Stimulated activated CD4-positive, alpha-beta T cell treated with anti-CD3 and anti-CD28 coated beads, Interleukin-4, amount 100 ng/mL, for 24 hours (primary cell): ENCODE results near the gene ECEL1.
A peak's percentile ranks its signal among the peaks of the same experiment; 100 is the strongest.
"Not testable (repeated sequence)": the region's sequence is repeated elsewhere in the genome, so short reads cannot be mapped to it uniquely, and the experiment has no call there.

Source experiments
- DNase-seq: peaks from one replicate; pipeline ENCODE4 v3.0.0-alpha.2; 2020

The ECEL1 gene, protein sequence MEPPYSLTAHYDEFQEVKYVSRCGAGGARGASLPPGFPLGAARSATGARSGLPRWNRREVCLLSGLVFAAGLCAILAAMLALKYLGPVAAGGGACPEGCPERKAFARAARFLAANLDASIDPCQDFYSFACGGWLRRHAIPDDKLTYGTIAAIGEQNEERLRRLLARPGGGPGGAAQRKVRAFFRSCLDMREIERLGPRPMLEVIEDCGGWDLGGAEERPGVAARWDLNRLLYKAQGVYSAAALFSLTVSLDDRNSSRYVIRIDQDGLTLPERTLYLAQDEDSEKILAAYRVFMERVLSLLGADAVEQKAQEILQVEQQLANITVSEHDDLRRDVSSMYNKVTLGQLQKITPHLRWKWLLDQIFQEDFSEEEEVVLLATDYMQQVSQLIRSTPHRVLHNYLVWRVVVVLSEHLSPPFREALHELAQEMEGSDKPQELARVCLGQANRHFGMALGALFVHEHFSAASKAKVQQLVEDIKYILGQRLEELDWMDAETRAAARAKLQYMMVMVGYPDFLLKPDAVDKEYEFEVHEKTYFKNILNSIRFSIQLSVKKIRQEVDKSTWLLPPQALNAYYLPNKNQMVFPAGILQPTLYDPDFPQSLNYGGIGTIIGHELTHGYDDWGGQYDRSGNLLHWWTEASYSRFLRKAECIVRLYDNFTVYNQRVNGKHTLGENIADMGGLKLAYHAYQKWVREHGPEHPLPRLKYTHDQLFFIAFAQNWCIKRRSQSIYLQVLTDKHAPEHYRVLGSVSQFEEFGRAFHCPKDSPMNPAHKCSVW

GRCh38 chr2:232487385-232488096 is at the start of gene ECEL1:
ECEL1 (minus strand) TSS chr2:232487834; CDS start chr2:232486653, 1,181 bp downstream.
- no peak for DNase-seq

GRCh38 chr2:232537079-232537478 is 49.4 kb upstream of the ECEL1 start:
- no peak for DNase-seq

DNA sequence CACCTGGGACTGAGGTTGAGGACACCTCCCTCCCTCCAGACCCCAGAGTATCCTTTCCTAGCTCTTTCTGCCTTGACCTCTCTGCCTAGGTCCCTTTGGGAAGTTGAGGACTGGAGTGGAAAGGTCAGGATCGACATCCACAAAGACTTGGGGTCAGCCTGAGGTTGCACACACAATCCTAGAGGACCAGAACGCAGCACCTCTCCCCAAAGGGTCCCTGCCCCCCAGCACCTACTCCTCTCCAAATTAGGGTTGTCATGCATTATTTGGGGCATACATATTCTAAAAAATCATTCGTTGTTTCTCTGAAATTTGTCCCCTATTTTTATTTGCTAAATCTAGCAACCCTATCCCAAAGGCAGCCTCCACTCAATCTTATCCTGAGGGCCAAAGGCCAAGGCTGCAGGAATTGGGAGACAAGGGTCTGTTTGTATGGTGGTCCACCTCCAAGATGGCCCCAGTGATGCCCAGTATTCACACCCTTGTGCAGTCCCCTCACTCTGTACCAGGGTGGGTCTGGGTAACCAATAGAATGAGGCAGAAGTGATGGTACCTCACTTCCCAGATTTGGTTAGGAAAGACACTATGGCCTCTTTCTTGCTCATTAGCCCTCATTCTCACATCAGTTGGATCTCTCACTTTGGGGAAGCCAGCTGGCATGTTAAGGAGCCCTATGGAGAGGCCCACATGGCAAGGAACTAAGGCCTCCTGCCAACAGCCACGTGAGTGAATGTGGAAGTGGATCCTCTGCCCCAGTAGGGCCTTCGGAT is 48.3 kb upstream of the ECEL1 start:
- DNase-seq: no peak

DNA sequence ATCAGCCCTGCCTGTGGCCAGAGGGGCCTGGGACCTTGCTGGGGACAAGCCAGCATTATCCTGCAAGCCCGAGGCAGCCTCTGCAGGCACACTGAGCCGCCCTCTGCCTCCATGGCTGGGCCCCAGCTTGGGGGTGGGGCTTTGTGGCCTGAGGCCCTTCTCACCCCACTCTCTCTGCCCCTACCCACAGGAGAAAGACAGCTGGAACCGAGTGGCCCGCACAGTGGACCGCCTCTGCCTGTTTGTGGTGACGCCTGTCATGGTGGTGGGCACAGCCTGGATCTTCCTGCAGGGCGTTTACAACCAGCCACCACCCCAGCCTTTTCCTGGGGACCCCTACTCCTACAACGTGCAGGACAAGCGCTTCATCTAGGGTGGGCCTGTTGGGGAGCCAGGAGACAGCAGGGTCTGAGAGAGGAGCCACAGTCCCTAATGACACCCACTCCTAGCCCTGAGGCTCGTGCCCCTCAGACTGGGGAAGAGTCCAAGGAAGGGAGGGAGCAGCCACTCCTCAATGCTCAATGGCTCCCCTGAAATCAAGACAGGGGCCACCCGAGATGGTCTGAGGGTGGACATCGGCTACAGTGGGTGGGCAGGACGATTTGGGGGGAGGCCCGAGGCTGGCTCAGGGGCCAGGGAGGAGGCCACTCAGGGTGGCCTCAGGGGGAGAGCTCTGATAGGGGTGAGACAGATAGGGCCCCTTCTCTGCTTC is 47.5 kb upstream of the ECEL1 start:
- no peak for DNase-seq

DNA sequence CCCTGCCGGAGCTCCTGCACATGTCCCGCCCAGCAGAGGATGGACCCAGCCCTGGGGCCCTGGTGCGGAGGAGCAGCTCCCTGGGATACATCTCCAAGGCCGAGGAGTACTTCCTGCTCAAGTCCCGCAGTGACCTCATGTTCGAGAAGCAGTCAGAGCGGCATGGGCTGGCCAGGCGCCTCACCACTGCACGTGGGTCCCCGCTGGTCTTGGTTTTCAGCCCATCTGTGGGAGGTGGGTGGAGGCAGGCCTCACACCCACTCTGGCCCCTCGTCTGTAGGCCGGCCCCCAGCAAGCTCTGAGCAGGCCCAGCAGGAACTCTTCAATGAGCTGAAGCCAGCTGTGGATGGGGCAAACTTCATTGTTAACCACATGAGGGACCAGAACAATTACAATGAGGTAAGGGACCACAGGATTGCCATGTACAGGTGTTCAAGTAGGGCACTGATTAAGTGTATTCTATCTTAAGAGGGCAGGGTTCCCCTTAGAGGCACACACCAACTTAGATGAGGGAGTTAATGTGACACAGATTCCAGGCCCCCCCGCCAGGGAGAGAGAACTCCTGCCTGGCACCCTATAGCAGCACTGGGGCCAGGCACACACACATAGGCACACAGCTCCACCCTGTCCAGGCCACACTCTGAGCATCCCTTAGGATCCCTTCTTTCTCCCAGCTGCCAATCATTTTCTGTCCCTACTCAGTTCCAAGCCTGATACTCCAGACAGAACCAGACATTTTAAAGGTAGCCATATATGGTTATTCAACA is 46.5 kb upstream of the ECEL1 start:
- DNase-seq: no peak

- DNase-seq: not testable (repeated sequence)
Measured at GRCh38 chr2:232532821-232533220, 45.2 kb upstream of the ECEL1 start.

DNA sequence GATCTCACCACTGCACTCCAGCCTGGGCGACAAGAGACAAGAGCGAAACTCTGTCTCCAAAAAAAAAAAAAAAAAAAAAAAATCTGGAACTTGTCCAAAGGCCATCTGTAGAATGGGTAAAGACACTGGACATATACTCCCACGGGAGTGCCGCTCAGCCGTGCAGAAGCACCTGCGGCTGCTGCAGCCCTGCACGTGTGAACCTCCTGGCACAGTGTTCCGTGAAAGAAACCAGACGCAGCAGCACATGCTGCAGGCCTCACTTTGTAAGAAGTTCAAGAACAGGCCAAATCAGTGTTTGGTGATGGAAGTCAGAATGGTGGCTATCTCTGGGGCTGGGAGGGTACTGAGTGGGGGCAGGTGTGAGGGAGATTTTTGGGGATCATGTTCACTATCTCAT is 44.8 kb upstream of the ECEL1 start:
- DNase-seq: no peak

DNA sequence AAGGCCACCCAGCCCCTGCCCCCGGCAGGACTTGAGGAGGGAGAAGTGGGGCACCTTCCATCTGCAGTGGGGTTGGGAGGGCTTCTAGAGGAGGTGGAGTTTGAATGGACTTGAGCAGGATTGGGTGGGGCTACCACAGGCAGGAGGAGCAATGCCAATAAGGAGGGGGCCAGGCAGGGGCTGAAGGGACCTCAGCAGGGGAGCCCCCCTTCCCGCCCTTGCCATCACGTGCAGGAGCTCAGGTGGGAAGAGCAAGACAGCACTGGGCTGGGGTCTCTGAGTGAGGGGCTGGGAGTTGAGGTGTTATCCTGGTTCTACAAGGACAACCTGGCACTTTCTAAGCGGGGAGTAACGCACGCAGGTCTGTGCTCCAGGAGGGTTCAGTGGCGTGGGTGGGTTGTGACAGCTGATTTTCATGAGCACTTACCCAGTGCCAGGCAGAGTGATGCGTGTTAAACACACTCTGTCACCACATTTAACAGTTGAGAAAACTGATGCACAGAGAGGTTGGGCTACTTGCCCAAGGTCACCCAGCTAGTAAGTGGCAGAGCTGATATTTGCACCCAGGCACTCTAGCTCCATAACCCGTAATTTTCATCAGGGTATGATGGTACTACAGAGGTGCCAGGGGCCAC is 43.1 kb upstream of the ECEL1 start:
- DNase-seq: no peak

GRCh38 chr2:232529806-232530547 is 42.3 kb upstream of the ECEL1 start:
- DNase-seq: no peak

DNA sequence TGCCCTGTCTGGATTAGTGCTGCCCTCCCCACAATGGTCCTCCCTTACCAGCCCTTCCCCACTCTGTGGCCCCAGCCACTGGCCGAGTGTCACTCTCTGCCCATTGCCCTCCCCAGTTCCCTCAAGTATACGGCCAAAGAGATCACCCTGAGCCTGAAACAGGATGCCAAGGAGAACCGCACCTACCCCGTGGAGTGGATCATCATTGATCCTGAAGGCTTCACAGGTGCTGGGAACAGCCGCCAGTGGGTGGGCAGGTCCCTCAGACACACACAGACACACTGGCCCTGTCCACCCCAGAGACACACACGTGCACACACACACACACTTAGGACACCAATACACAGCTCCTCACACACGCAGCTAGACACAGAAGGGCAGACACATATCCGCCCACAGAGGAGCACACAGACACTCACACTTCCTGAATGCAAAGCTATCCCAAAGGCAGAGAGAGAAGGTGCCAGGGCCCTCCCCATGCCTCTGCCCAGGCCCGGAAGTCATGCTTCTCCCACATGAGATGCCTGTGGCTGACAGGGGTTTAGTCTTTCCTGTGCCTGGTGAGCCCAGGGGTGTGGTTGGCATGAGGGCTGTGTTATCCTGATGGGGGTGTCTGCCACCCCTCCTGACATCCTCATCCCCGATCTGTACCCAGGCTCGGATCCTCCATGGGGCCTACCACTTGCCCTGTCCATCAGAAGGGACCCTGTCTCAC is 41.3 kb upstream of the ECEL1 start:
- no peak for DNase-seq

DNA sequence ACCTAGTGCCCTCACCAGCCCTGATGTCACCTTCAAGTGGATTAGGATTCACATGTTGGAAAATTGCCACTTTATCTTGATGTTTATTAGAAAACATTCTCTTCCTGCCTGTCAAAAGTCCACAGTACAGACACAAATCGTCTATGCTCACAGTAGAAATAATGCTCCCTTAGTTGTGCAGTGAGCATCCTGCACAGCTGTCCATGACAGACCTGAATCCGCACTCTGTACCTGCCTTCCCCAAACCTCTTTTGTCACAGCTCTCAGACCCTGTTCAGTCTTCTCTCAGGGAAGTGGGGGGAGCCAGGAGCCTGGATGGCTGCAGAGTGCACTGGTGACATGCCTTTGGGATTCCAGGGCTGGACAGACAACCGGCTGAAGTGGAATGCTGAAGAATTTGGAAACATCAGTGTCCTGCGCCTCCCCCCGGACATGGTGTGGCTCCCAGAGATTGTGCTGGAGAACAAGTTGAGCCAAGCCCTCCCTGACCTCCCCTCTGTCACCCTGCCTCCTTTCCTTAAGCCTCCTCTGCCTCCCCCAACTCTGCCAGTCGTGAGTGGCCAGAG is 40.4 kb upstream of the ECEL1 start:
- no peak for DNase-seq

DNA sequence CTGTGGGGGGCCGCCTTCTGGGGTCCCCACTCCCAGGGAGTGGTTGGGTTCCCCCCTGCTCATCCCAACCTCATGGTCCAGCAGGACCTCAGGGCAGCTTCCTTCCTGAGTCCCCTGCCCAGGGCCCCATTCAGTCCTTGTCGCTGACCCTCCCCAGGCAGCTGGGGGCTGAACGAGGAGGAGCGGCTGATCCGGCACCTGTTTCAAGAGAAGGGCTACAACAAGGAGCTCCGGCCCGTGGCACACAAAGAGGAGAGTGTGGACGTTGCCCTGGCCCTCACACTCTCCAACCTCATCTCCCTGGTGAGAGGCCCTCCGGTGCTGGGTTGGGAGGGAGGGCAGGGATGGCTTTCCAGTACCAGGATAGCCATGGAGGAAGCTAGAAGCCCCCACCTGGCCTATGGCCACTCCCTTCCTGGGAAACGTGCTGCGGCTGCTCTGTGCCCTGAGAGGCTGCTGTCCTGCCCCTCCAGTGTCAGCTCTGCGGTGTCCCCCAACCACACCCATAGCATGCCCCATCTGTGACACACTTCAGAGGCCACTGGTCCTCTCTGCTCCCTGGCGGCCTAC is 38.8 kb upstream of the ECEL1 start:
- DNase-seq: no peak

DNA sequence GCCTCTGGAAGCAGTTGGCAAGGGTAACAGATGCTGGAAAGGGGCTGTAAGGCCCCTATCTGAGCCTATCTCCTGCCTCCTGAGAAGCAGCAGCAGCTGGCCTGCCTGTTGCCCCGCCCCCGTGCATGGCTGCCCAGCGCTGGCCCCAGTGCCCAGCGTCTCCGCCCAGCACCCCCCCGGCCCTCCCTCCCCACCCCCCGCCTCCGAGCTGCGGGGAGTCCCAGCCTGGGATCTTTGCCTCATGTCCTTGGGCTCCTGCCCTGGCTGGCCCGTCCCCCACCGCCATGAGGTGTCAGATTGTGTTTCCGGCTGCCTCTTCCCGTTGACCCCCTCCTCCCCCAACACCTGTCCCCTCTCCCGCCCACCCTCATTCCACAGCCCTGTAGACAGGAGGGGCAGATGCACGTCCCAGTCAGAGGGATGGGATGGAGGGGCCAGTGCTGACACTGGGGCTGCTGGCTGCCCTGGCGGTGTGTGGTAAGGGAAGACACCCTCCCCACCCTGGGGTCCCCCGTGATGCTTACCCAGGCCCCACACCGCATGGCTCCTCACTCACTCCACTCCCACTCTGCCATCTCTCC is 38.2 kb upstream of the ECEL1 start, which contains the start of gene CHRND:
TSS of gene CHRND (plus strand) at position 370 of the 581 bp plus-strand sequence. CDS start at position 426, 56 bp downstream.
- no peak for DNase-seq

GRCh38 chr2:232525199-232525598 is 37.6 kb upstream of the ECEL1 start:
- no peak for DNase-seq

- no peak for DNase-seq
Measured at GRCh38 chr2:232524771-232525170, 37.1 kb upstream of the ECEL1 start.

DNA sequence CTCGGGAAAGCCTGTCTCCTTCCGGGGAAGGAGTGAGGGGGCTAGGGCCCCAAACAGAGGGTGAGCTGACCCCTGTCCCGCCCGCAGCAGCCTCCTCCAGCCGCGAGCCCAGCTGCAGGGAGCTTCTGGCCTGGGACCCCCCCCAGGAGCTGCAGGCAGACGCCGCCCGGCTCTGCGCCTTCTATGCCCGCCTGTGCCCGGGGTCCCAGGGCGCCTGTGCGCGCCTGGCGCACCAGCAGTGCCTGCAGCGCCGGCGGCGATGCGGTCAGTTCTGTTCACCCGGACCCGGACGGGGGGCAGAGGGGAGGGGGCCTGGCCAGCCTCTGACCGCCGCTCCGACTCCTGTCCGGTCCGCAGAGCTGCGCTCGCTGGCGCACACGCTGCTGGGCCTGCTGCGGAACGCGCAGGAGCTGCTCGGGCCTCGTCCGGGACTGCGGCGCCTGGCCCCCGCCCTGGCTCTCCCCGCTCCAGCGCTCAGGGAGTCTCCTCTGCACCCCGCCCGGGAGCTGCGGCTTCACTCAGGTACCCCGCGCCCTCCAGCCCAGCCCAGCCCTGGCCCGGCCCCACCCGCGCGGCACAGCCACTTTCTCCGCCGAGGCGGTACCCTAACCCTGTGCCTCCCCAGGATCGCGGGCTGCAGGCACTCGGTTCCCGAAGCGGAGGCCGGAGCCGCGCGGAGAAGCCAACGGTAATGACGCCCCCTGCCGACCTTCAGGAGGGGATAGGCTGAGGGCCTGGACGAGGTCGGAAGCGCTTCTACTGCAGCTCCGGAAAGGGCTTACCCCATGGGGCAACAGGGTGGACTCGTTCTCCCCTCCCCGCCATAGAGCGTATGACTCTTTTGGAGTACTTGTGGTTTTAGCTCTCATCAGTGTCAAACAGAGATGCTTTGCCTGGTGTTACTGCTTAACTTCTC is 36.3 kb upstream of the ECEL1 start:
- peak; percentile 20 for DNase-seq

DNA sequence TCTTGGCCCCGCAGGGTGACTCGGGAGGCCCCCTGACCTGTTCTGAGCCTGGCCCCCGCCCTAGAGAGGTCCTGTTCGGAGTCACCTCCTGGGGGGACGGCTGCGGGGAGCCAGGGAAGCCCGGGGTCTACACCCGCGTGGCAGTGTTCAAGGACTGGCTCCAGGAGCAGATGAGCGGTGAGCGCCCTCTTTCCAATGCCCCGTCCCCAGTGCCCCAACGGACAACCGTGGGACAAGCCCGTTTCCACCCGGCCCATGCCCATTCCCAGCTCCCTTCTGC is 35.7 kb upstream of the ECEL1 start:
- no peak for DNase-seq
